H9 (cell line): ENCODE results near the gene MTARC1. TPM values are rescaled to one million over a fixed set of nuclear protein-coding genes. Genes with fewer than 3 reads are reported as not detected.

Experiments used
- DNase-seq: peaks from one replicate; pipeline ENCODE4 v3.0.0-alpha.2; 2017
- H2AFZ ChIP-seq: one replicate; pipeline ENCODE4 v1.6.1; 2013; ENCODE audit warnings: mild to moderate bottlenecking, low read length, control low read depth, moderate library complexity
- H2AK5ac ChIP-seq: 2 replicates; pipeline ENCODE4 v1.6.1; 2013; ENCODE audit warnings: low read length, control low read depth, mixed read lengths; ENCODE audit not compliant: insufficient read length
- H2BK120ac ChIP-seq: one replicate; pipeline ENCODE4 v1.6.1; 2013; ENCODE audit warnings: low read depth, mild to moderate bottlenecking, low read length, control low read depth, inconsistent platforms; ENCODE audit not compliant: poor library complexity, severe bottlenecking
- H2BK12ac ChIP-seq: 2 replicates; pipeline ENCODE4 v1.6.1; 2013; ENCODE audit warnings: low read length, control low read depth, mixed read lengths, low read depth; ENCODE audit not compliant: insufficient read length
- H2BK15ac ChIP-seq: 2 replicates; pipeline ENCODE4 v1.6.1; 2013; ENCODE audit warnings: low read depth, low read length, control low read depth
- H2BK20ac ChIP-seq: one replicate; pipeline ENCODE4 v1.6.1; 2013; ENCODE audit warnings: low read depth, mild to moderate bottlenecking, low read length, control low read depth, inconsistent platforms; ENCODE audit not compliant: poor library complexity, severe bottlenecking
- H2BK5ac ChIP-seq: 2 replicates; pipeline ENCODE4 v1.6.1; 2013; ENCODE audit warnings: low read length, control low read depth, mixed read lengths; ENCODE audit not compliant: insufficient read length
- H3K14ac ChIP-seq: 2 replicates; pipeline ENCODE4 v1.6.1; 2013; ENCODE audit warnings: low read length, control low read depth; ENCODE audit not compliant: insufficient read depth
- H3K18ac ChIP-seq: 2 replicates; pipeline ENCODE4 v1.6.1; 2013; ENCODE audit warnings: low read depth, mild to moderate bottlenecking, mixed read lengths, low read length, control low read depth; ENCODE audit not compliant: insufficient read length
- H3K23ac ChIP-seq: 2 replicates; pipeline ENCODE4 v1.6.1; 2013; ENCODE audit warnings: low read length, control low read depth, mixed read lengths, low read depth; ENCODE audit not compliant: insufficient read length
- H3K23me2 ChIP-seq: 2 replicates; pipeline ENCODE4 v1.6.1; 2013; ENCODE audit warnings: low read depth, mild to moderate bottlenecking, mixed read lengths, low read length, control low read depth; ENCODE audit not compliant: insufficient read length, poor library complexity, severe bottlenecking
- H3K27ac ChIP-seq: 2 replicates; pipeline ENCODE4 v1.5.1; 2013; ENCODE audit warnings: low read length, control low read depth, mixed read lengths, low read depth; ENCODE audit not compliant: insufficient read length
- H3K27me3 ChIP-seq: 2 replicates; pipeline ENCODE4 v1.6.1; 2013; ENCODE audit warnings: low read length, control low read depth, inconsistent platforms; ENCODE audit not compliant: insufficient read depth
- H3K4ac ChIP-seq: 2 replicates; pipeline ENCODE4 v1.6.1; 2013; ENCODE audit warnings: low read depth, mild to moderate bottlenecking, control low read depth, inconsistent platforms, low read length, moderate library complexity
- H3K4me1 ChIP-seq: 2 replicates; pipeline ENCODE4 v1.6.1; 2013; ENCODE audit warnings: low read length, control low read depth, inconsistent platforms; ENCODE audit not compliant: insufficient read depth
- H3K4me2 ChIP-seq: 2 replicates; pipeline ENCODE4 v1.6.1; 2013; ENCODE audit warnings: low read length, control low read depth, mixed read lengths; ENCODE audit not compliant: insufficient read length, insufficient read depth
- H3K56ac ChIP-seq: 2 replicates; pipeline ENCODE4 v1.6.1; 2013; ENCODE audit warnings: low read depth, mild to moderate bottlenecking, mixed read lengths, low read length, control low read depth; ENCODE audit not compliant: insufficient read length
- H3K79me1 ChIP-seq: 2 replicates; pipeline ENCODE4 v1.6.1; 2013; ENCODE audit warnings: low read depth, mild to moderate bottlenecking, moderate library complexity, low read length, control low read depth, inconsistent platforms; ENCODE audit not compliant: insufficient read depth, poor library complexity, severe bottlenecking
- H3K79me2 ChIP-seq: 2 replicates; pipeline ENCODE4 v1.6.1; 2013; ENCODE audit warnings: low read length, control low read depth, inconsistent platforms; ENCODE audit not compliant: insufficient read depth
- H3K9ac ChIP-seq: 2 replicates; pipeline ENCODE4 v1.6.1; 2013; ENCODE audit warnings: low read length, control low read depth, mixed read lengths; ENCODE audit not compliant: insufficient read length; ENCODE audit errors: extremely low read depth
- H3K9me3 ChIP-seq: one replicate; pipeline ENCODE4 v1.6.1; 2013; ENCODE audit warnings: low read depth, low read length, inconsistent platforms; ENCODE audit not compliant: control insufficient read depth
- H3T11ph ChIP-seq: one replicate; pipeline ENCODE4 v1.6.1; 2013; ENCODE audit warnings: mild to moderate bottlenecking, low read length, control low read depth, inconsistent platforms
- H4K20me1 ChIP-seq: one replicate; pipeline ENCODE4 v1.6.1; 2013; ENCODE audit not compliant: control insufficient read depth, insufficient read length, insufficient read depth
- H4K5ac ChIP-seq: 2 replicates; pipeline ENCODE4 v1.6.1; 2013; ENCODE audit warnings: low read depth, mild to moderate bottlenecking, mixed read lengths, low read length, control low read depth; ENCODE audit not compliant: insufficient read length
- H4K8ac ChIP-seq: replicated peaks from 2 replicates; pipeline ENCODE4 v1.6.1; 2013; ENCODE audit warnings: low read length, control low read depth, mixed read lengths, low read depth; ENCODE audit not compliant: insufficient read length
- H4K91ac ChIP-seq: 2 replicates; pipeline ENCODE4 v1.6.1; 2013; ENCODE audit warnings: low read depth, mild to moderate bottlenecking, moderate library complexity, mixed read lengths, low read length, control low read depth; ENCODE audit not compliant: insufficient read length
- H3K27ac Mint-ChIP-seq, 3 experiments: 2 replicates in 2 of 3; 3 replicates in 1 of 3; pipeline ENCODE4 v1.8.0; 2020 to 2021; ENCODE audit warnings: mixed read lengths in 3 of 3, mild to moderate bottlenecking in 1 of 3, moderate library complexity in 1 of 3
- H3K27me3 Mint-ChIP-seq: 2 replicates; pipeline ENCODE4 v1.8.0; 2021; ENCODE audit warnings: low read depth, mild to moderate bottlenecking, moderate library complexity, mixed read lengths
- H3K36me3 Mint-ChIP-seq, 3 experiments: 2 replicates in 2 of 3; 3 replicates in 1 of 3; pipeline ENCODE4 v1.8.0; 2020 to 2021; ENCODE audit warnings: low read depth in 3 of 3, mixed read lengths in 3 of 3; ENCODE audit not compliant: insufficient read depth in 1 of 3
- H3K4me1 Mint-ChIP-seq, 2 experiments: 2 replicates each; pipeline ENCODE4 v1.8.0; 2020; ENCODE audit warnings: mixed read lengths in 2 of 2
- H3K4me3 Mint-ChIP-seq, 2 experiments: 2 replicates in 1 of 2; 3 replicates in 1 of 2; pipeline ENCODE4 v1.8.0; 2020 to 2021; ENCODE audit warnings: mild to moderate bottlenecking in 2 of 2, mixed read lengths in 2 of 2, moderate library complexity in 1 of 2
- H3K9me3 Mint-ChIP-seq, 2 experiments: 2 replicates in 1 of 2; 3 replicates in 1 of 2; pipeline ENCODE4 v1.8.0; 2020; ENCODE audit warnings: mild to moderate bottlenecking in 2 of 2, mixed read lengths in 2 of 2, moderate library complexity in 1 of 2
- WGBS: extraction: QIAGEN DNeasy Blood & Tissue Kit; methylation state at CpG from one replicate; pipeline ENCODE4 v1.1.7; 2013; ENCODE audit warnings: missing lambda C conversion rate, low lambda C conversion rate, mixed read lengths; ENCODE audit not compliant: insufficient read length; ENCODE audit errors: extremely low coverage; 5-methylcytosine and 5-hydroxymethylcytosine counted together
- total RNA-seq: library from RNA; stranded (reverse); gene quantifications from 2 replicates; pipeline ENCODE4 v1.2.1, GENCODE V29; 2021
- TF ChIP-seq, protein P1 (sequence below): fragments of 200-600 bp; sonication (generic); conservative IDR thresholded peaks from 3 replicates; pipeline ENCODE4 v1.8.0; 2021; ENCODE audit warnings: antibody characterized with exemption, mild to moderate bottlenecking

MTARC1 gene
- total RNA-seq, 1 experiment from 2014 or later: 33.7 TPM

- no peak overlapping the region for H2BK20ac ChIP-seq
- no peaks in the 10 kb centered on the region for H3K4me1 ChIP-seq
- H2BK120ac ChIP-seq: no peak overlapping the region
- no peak overlapping the region for H3K9ac ChIP-seq
- H3K27ac ChIP-seq: no peak overlapping the region
- no peak overlapping the region for H4K5ac ChIP-seq
- no peak overlapping the region for H4K8ac ChIP-seq
- no peaks in the 10 kb centered on the region for H3K79me1 ChIP-seq
- Mint-ChIP-seq H3K4me3 (no peak overlapping the region), H3K36me3 (no peaks in the 10 kb centered on the region), H3K27ac (no peak overlapping the region), H3K9me3 (no peaks in the 10 kb centered on the region), H3K4me1 (peaks cover 12 to 14% of the 10 kb centered on the region in 2 experiments), H3K27me3 (peaks cover 57% of the 10 kb centered on the region)
- H3K56ac ChIP-seq: no peak overlapping the region
- DNase-seq: no peak
- H3K4me2 ChIP-seq: no peak overlapping the region
- H3K23ac ChIP-seq: no peak overlapping the region
- H3K23me2 ChIP-seq: peaks cover 1% of the 10 kb centered on the region
- H3K9me3 ChIP-seq: no peaks in the 10 kb centered on the region
- TF ChIP-seq, protein P1, sequence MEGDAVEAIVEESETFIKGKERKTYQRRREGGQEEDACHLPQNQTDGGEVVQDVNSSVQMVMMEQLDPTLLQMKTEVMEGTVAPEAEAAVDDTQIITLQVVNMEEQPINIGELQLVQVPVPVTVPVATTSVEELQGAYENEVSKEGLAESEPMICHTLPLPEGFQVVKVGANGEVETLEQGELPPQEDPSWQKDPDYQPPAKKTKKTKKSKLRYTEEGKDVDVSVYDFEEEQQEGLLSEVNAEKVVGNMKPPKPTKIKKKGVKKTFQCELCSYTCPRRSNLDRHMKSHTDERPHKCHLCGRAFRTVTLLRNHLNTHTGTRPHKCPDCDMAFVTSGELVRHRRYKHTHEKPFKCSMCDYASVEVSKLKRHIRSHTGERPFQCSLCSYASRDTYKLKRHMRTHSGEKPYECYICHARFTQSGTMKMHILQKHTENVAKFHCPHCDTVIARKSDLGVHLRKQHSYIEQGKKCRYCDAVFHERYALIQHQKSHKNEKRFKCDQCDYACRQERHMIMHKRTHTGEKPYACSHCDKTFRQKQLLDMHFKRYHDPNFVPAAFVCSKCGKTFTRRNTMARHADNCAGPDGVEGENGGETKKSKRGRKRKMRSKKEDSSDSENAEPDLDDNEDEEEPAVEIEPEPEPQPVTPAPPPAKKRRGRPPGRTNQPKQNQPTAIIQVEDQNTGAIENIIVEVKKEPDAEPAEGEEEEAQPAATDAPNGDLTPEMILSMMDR: no peak
- no peak overlapping the region for H2BK12ac ChIP-seq
- no CpG with 5 or more reads among the region's 3 CpGs for WGBS
- no peak overlapping the region for H2AFZ ChIP-seq
- H3K18ac ChIP-seq: no peak overlapping the region
- H2BK5ac ChIP-seq: no peak overlapping the region
- no peak overlapping the region for H3K4ac ChIP-seq
- H3K14ac ChIP-seq: no peak overlapping the region
- H2AK5ac ChIP-seq: no peak overlapping the region
- H3K79me2 ChIP-seq: no peaks in the 10 kb centered on the region
- no peak overlapping the region for H2BK15ac ChIP-seq
- H4K20me1 ChIP-seq: no peaks in the 10 kb centered on the region
- H3T11ph ChIP-seq: no peak overlapping the region
- no peaks in the 10 kb centered on the region; the same call in 1 of the 2 replicates for H3K27me3 ChIP-seq
- no peak overlapping the region for H4K91ac ChIP-seq
These were observed 44.2 kb upstream of the MTARC1 start for GRCh38 chr1:220742520-220742919.
